PC-9 (cell line): ENCODE data around the gene TSPYL2. TPM values are rescaled to one million over a fixed set of nuclear protein-coding genes. Genes with fewer than 3 reads are reported as not detected.

Experiments used
- BruUV-seq: library from RNA; stranded (reverse); fragments of 400-500 nt; replicated peaks from 2 replicates; lab custom pipeline; 2021; lab: Mats Ljungman, UMichigan
- CTCF ChIA-PET: fragments of 300-600 bp; sonication (Branson Sonifier 250); formaldehyde crosslinking; loops from one replicate; lab custom pipeline; 2022; ENCODE audit warnings: antibody characterized with exemption; lab: Charles Lee
- POLR2A ChIA-PET: fragments of 300-600 bp; sonication (Branson Sonifier 250); formaldehyde crosslinking; loops from one replicate; lab custom pipeline; 2022; ENCODE audit warnings: antibody characterized with exemption; ENCODE audit not compliant: unreplicated experiment; lab: Charles Lee
- DNase-seq, 2 experiments: peaks; one replicate each; pipeline versions ENCODE4 v3.0.0 to v3.0.0-alpha.2; 2015 to 2022; ENCODE audit warnings: mixed read lengths in 1 of 2
- H2AFZ ChIP-seq: fragments of 200-600 bp; sonication (generic); 2 replicates; pipeline ENCODE4 v1.8.1; 2017; ENCODE audit warnings: antibody characterized with exemption
- H3F3A ChIP-seq: fragments of 200-600 bp; sonication (generic); 2 replicates; pipeline ENCODE4 v1.8.1; 2017; ENCODE audit warnings: antibody characterized with exemption, mild to moderate bottlenecking, low read depth; ENCODE audit not compliant: insufficient read depth
- H3K27ac ChIP-seq: fragments of 200-600 bp; sonication (generic); 2 replicates; pipeline ENCODE4 v1.6.1; 2016; ENCODE audit warnings: mixed run types
- H3K27me3 ChIP-seq: fragments of 200-600 bp; sonication (generic); 2 replicates; pipeline ENCODE4 v1.6.1; 2016; ENCODE audit warnings: low read depth, mixed run types; ENCODE audit not compliant: insufficient read depth
- H3K36me3 ChIP-seq: fragments of 200-600 bp; sonication (generic); 2 replicates; pipeline ENCODE4 v1.6.1; 2016; ENCODE audit warnings: low read depth, mixed run types
- H3K4me1 ChIP-seq: fragments of 200-600 bp; sonication (generic); replicated peaks from 2 replicates; pipeline ENCODE4 v1.6.1; 2016; ENCODE audit warnings: mixed run types; ENCODE audit not compliant: insufficient read depth
- H3K4me2 ChIP-seq: fragments of 200-600 bp; sonication (generic); 2 replicates; pipeline ENCODE4 v1.6.1; 2017; ENCODE audit warnings: mixed run types
- H3K4me3 ChIP-seq: fragments of 200-600 bp; sonication (generic); 2 replicates; pipeline ENCODE4 v1.6.1; 2016; ENCODE audit warnings: mixed run types
- H3K79me2 ChIP-seq: fragments of 200-600 bp; sonication (generic); 2 replicates; pipeline ENCODE4 v1.6.1; 2017; ENCODE audit warnings: low read depth, mixed run types
- H3K9me2 ChIP-seq: fragments of 200-600 bp; sonication (generic); 2 replicates; pipeline ENCODE4 v1.8.1; 2017; ENCODE audit warnings: mild to moderate bottlenecking; ENCODE audit not compliant: insufficient read depth
- H3K9me3 ChIP-seq: fragments of 200-600 bp; sonication (generic); 2 replicates; pipeline ENCODE4 v1.8.1; 2016; ENCODE audit warnings: low read depth; ENCODE audit not compliant: insufficient read depth
- H4K20me1 ChIP-seq: fragments of 200-600 bp; sonication (generic); 2 replicates; pipeline ENCODE4 v1.8.1; 2017; ENCODE audit not compliant: insufficient read depth
- CTCF ChIP-seq: fragments of 200-600 bp; sonication (generic); conservative IDR thresholded peaks from 2 replicates; pipeline ENCODE4 v1.6.1; 2017; ENCODE audit warnings: mixed run types, antibody characterized with exemption, mild to moderate bottlenecking, moderate library complexity
- EZH2 ChIP-seq: fragments of 200-600 bp; sonication (generic); IDR thresholded peaks from 2 replicates; pipeline ENCODE4 v1.8.0; 2017; ENCODE audit warnings: antibody characterized with exemption, low read depth
- intact Hi-C: fragments of 100-400 bp; cut with micrococcal nuclease; formaldehyde crosslinking; loops from one replicate; pipeline ENCODE4 v1.10.0; 2022; ENCODE audit not compliant: unreplicated experiment
- total RNA-seq: library from RNA; stranded (reverse); gene quantifications from 2 replicates; pipeline ENCODE4 v1.2.3, GENCODE V29; 2021

The TSPYL2 gene
- total RNA-seq, 1 experiment from 2014 or later = 26.0 TPM

DNA sequence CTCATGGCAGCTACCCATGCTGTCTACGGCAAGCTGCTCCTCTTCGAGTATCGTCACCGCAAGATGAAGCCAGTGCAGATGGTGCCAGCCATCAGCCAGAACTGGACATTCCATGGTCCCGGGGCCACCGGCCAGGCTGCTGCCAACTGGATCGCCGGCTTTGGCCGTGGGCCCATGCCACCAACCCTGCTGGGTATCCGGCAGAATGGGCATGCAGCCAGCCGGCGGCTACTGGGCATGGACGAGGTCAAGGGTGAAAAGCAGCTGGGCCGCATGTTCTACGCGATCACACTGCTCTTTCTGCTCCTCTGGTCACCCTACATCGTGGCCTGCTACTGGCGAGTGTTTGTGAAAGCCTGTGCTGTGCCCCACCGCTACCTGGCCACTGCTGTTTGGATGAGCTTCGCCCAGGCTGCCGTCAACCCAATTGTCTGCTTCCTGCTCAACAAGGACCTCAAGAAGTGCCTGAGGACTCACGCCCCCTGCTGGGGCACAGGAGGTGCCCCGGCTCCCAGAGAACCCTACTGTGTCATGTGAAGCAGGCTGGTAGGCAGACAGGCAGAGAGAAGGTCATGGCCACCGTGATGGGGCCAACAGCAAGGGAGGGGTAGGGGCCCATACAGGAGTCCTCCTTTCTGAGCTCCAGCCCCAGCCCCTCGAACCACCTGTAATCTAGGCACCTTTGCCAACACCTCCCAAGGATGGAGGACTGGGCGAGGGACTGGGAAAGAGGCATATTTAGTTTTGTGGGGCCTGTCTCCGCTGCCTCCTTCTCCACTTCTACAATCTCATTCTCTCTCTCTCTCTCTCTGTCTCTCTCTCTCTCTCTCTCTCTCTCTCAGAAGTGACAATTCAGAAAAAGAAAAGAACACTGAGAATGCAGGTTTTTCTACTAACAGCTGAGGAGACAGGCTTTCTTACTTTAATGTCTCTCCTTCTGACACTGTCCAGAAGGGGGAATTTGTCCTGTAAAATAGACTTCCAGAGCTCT is 4.7 kb upstream of the TSPYL2 start:
- Histone ChIP-seq H3F3A (no peaks in the 10 kb centered on the region), H3K79me2 (no peaks in the 10 kb centered on the region), H2AFZ (no peak overlapping the region), H3K27ac (no peak overlapping the region), H3K36me3 (no peaks in the 10 kb centered on the region), H3K27me3 (no peaks in the 10 kb centered on the region), H3K4me3 (no peak overlapping the region), H3K9me2 (no peaks in the 10 kb centered on the region), H4K20me1 (no peaks in the 10 kb centered on the region), H3K4me2 (no peak overlapping the region), H3K9me3 (no peaks in the 10 kb centered on the region), H3K4me1 (no peaks in the 10 kb centered on the region)
- TF ChIP-seq EZH2 = no peak
- TF ChIP-seq CTCF = no peak
- ChIA-PET CTCF (interaction anchor here (0.6 to 0.7 kb wide), 2 partner anchors 47 to 202 kb away, joined by 5 read pairs; no protein-coding TSS in a partner anchor), POLR2A (no interaction called here)
- intact Hi-C loops = no loop called here
- DNase-seq = no peak
- BruUV-seq = no TSS peak

- ChIA-PET CTCF (no interaction called here), POLR2A (no interaction called here)
- Histone ChIP-seq H2AFZ (no peak overlapping the region), H3K4me1 (no peaks in the 10 kb centered on the region), H3K79me2 (no peaks in the 10 kb centered on the region), H3K9me3 (no peaks in the 10 kb centered on the region), H3F3A (no peaks in the 10 kb centered on the region), H4K20me1 (no peaks in the 10 kb centered on the region), H3K4me3 (no peak overlapping the region), H3K27ac (no peak overlapping the region), H3K27me3 (no peaks in the 10 kb centered on the region), H3K9me2 (no peaks in the 10 kb centered on the region), H3K36me3 (no peaks in the 10 kb centered on the region), H3K4me2 (no peak overlapping the region)
- DNase-seq = no peak
- no peak for TF ChIP-seq EZH2
- TF ChIP-seq CTCF = no peak
- no TSS peak for BruUV-seq
- intact Hi-C loops = no loop called here
Measured at GRCh38 chrX:53078943-53079342, 3.2 kb upstream of the TSPYL2 start.

DNA sequence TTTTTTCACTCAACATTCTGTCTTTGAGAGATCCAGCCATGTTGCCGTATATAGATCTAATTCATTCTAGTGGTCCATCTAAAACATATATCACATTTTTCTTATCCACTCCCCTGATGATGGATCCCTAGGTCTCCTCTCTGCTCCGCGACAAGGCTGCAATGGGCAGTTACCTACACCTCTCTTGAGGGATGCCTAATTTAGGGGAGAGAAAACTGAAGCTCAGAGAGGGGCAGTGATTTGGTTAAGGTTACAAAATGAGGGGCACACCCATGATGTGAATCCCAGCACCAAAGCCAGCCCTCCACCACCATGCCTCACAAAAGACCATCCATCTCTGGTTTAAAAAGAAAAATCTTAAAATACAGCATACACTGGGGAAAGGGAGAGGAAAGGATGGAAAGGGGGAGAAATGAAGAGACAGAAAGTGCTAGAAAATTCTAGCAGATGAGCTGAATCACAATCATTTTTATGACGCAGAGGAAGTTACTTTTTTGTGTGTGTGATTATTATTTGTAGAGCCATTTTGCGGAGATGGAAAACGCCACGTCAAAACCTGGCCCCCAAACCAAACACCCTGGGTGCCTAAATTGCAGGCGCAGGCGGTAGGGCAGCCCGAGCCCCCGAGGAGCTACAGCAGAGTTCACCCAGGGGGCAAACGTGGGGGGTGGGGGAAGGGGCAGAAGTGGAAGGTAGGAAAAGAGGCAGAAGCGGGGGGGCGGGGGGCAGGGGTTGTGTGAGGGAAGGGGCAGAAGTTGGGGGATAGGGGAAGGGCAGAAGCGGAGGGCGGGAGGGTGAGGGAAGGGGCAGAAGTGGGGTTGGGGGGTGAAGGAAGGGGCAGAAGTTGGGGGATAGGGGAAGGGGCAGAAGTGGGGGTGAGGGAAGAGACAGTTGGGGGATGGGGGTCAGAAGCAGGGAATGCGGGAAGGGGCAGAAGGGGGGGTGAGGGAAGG is 1.3 kb upstream of the TSPYL2 start:
- no peak overlapping the region for H3K27ac ChIP-seq
- intact Hi-C loops = no loop called here
- CTCF ChIA-PET = interaction anchor here (0.6 to 1.0 kb wide), 2 partner anchors 10 kb away, joined by 3 to 14 read pairs; no protein-coding TSS in a partner anchor

More for the DNA sequence above, 1.3 kb upstream of the TSPYL2 start:
- TSS peak; percentile 92 for BruUV-seq
- H4K20me1 ChIP-seq = no peaks in the 10 kb centered on the region
- POLR2A ChIA-PET = no interaction called here
- H3K9me3 ChIP-seq = no peaks in the 10 kb centered on the region
- DNase-seq = no peak
- H3K4me1 ChIP-seq = no peaks in the 10 kb centered on the region
- no peak overlapping the region; the same call in 1 of the 2 replicates for H3K4me2 ChIP-seq
- H2AFZ ChIP-seq = no peak overlapping the region
- no peaks in the 10 kb centered on the region for H3K9me2 ChIP-seq
- no peak for TF ChIP-seq CTCF
- no peak for TF ChIP-seq EZH2
- no peaks in the 10 kb centered on the region for H3K79me2 ChIP-seq
- H3F3A ChIP-seq = no peaks in the 10 kb centered on the region
- H3K4me3 ChIP-seq = no peak overlapping the region
- H3K36me3 ChIP-seq = no peaks in the 10 kb centered on the region
- H3K27me3 ChIP-seq = no peaks in the 10 kb centered on the region
